NCI-H774 (cell line): Measurements from ENCODE around the gene WDR4.
"Not testable (repeated sequence)": the region's sequence is repeated elsewhere in the genome, so short reads cannot be mapped to it uniquely, and the experiment has no call there.

Source experiments
- DNase-seq: peaks from one replicate; lab custom pipeline; 2025; lab: John Stamatoyannopoulos, UW

WDR4 gene, protein sequence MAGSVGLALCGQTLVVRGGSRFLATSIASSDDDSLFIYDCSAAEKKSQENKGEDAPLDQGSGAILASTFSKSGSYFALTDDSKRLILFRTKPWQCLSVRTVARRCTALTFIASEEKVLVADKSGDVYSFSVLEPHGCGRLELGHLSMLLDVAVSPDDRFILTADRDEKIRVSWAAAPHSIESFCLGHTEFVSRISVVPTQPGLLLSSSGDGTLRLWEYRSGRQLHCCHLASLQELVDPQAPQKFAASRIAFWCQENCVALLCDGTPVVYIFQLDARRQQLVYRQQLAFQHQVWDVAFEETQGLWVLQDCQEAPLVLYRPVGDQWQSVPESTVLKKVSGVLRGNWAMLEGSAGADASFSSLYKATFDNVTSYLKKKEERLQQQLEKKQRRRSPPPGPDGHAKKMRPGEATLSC

DNA sequence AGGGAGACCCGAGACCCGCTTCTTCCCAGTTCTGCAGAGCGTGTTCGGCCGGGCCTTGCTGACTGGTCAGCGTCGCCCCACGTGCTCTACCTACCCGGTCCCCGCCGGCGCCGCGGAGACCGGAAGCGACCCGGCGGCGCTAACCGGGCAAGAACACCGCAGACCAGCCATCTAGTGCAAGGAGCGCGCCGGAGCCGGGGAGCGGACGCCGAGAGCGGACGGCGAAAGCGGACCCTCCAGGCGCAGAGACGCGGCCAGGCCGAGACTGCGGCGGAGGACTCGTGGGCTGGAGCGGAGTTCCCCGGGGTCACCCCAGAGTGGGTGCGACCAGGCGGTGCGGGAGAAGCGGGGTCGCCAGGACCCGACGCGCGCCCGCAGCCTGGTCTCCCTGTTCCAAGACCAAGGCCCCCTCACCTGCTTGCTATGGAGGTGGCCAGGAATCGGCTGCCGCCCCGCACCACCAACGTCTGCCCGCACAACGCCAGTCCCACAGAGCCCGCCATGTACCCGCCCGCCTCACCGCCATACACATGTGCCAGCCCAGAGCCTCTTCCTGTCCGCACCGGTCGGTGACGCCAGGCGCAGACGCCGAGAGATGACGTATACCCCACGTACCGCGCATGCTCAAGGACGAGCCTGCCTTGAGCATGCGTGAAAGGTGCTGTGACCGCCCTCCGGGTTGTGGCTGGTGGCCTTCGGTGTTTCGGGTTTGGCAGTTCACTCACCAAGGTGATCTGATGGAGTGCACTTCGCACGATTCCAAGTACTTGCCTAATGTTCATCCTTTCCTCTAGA is at the start of gene WDR4:
Gene WDR4, minus strand, starts transcription at position 547 of the 795 bp plus-strand sequence. Its CDS starts 44 bp downstream, at position 503.
- peak; percentile 75 for DNase-seq

GRCh38 chr21:42927474-42928200 is 48.3 kb upstream of the WDR4 start:
- DNase-seq = not testable (repeated sequence)

DNA sequence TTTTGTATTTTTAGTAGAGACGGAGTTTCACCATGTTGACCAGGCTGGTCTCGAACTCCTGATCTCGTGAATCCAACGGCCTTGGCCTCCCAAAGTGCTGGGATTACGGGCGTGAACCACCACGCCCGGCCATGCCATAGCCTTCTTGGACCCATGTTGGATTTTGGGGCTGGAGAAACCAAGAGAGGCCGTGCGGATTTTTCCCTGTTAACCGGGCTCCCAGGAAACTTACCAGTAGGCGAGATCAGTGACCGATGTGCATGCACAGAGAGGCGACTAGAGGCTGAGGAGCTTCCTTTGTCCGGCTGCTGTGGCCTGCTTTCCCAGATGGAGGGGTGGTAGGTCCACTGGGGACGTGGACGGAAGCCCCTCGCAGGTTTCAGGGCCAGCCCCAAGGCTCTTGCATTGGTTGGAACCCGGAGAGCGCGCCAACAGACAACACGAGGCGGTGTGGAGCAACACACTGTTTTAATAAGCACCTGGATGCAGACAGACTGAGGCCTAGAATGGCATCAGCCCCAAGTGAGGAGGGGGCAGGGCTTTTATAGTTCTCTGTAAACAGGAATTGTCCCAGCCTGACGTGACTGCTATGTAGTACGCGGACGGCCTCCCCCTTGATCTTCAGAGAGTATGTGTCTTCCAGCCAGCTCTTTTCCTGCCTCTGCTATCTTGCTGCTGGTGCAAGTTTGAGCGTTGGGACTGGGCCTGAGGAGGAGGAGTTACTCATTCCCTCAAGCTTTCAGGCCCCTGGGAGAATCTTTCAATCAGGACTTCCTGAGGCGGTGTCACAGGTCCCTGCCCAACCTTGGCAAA is 46.0 kb upstream of the WDR4 start, which contains the start of gene ERVH48-1:
Gene ERVH48-1, minus strand, starts transcription at position 517 of the 813 bp plus-strand sequence. CDS start 6,624 bp downstream, outside the sequence.
- DNase-seq = no peak

DNA sequence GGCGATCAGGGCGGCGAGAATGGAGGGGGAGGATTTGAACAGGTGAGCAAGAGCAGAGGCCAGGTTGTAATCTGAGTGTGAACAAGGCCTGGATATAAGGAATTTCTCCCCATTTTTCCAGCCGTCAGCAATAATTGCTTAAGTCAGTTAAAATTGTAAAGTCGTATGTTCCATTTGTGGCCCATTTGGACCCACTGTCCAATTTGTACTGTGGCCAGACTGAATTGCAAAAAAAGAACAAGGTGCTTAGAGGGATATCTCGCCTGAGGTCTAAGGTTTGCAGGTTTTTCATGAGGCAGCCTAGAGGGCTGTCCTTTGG is 45.1 kb upstream of the WDR4 start:
- DNase-seq = no peak

DNA sequence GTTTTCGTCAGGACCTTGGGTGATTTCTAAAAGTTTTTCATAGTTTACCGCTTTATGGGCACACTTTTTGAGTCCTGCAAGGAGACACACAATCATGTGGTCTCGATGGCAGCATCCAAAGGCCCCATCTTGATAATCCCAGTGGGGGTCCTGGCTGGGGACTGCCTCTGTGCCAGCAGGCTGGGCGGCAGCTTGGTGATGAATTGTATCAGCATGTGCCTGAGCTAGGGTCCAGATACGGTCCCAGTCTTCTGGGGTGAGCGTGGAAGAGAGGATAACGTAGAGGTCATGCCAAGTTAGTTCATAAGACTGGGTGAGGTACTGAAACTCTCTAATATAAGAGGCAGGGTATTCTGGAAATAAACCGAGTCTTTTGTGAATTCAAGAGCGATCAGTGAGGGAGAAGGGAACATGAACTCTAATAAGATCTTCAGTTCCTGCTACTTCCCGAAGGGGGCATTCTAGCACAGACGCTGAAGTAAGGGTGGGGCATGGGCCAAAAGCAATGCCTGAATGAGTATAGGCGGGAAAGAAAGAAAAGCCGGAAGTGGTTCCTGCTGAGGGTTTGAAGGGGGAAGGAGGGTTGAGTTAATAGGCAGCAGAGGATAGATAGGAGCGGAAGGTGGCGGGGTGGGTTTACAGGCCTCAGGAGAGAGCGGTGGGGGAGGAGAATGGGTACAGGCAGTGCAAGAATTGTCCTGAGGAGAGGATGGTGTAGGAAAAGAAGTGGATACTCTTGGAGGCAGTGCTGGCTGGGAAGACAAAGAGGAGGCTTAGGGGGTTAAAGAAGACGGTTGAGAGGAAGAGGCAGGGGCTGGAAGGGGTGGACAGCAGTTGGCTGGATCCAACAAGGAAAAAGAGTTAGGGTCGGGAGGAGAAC is 44.5 kb upstream of the WDR4 start:
- DNase-seq = peak; percentile 58

DNA sequence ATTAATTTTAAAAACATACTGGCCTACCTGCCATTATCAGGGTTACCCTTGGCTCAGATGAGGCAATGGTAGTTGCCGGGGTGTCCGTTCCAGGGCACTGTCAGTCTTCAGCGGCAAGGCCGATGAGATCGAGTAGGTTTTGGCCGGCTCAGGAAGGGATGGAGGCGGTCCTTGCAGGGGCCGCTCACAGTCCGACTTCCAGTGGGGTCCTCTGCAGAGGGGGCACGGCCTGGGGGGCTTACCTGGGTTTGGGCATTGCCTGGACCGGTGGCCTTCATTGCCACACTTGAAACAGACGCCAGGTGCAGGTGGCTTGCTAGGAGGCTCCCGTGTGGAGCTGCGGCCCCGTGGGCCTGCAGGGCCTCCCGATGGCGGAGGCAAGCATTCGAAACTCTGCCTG is 43.6 kb upstream of the WDR4 start:
- DNase-seq = no peak

DNA sequence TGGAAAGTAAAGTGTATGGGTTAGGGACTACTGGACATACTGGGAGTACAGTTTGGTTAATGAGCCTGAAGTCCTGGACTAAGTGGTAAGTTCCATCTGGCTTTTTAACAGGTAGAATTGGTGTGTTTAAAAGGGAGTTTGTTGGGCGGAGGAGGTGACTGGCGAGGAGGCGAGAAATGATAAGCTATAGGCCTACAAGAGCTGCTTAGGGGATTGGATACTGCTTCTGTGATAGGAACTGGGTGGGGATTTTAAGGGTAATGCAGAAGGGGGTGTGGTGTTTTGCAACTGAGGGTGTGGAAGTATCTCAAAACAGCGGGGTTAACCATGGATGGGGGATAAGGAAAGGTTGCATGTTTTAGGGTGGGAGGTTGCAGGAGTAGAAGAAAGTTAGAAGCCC is 42.6 kb upstream of the WDR4 start:
- no peak for DNase-seq

DNA sequence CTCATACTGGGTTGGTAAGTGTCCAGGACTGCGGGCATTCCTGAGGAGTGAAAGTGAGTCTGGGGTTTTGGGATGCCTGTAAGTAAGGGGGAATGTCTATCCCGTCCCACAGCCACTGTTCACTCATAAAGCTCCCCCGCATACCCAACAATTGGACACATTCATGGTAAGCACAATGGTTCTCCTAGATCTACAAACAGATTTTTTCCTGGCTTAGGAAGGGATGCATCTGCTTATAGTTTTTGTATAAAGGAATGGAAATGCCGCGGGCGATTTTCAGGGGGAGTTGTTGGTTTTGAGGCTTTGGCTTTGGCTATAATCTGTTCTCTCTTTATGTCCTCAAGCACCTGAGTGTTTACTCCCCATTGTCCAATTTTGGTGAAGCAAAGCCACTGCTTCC is 39.0 kb upstream of the WDR4 start:
- no peak for DNase-seq

DNA sequence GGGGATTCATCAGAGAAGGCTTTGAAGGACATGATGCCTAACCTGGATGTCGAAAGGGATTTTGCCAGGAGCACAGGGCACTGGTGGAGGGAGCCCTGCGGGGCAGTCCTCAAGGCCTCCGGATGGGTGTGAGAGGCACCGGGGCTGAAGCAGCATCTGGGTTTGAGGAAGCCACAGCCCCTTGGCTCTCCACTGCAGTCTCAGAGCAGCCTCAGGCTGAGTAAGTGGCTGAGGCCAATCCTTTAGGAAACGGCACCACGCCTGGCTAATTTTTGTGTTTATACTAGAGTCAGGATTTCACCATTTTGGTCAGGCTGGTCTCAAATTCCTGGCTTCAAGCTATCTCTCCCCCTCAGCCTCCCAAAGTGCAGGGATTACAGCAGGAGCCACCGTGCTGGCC is 34.1 kb upstream of the WDR4 start:
- DNase-seq = no peak

GRCh38 chr21:42911920-42912319 is 32.6 kb upstream of the WDR4 start:
- DNase-seq = not testable (repeated sequence)

GRCh38 chr21:42908484-42908883 is 29.1 kb upstream of the WDR4 start:
- not testable (repeated sequence) for DNase-seq

DNA sequence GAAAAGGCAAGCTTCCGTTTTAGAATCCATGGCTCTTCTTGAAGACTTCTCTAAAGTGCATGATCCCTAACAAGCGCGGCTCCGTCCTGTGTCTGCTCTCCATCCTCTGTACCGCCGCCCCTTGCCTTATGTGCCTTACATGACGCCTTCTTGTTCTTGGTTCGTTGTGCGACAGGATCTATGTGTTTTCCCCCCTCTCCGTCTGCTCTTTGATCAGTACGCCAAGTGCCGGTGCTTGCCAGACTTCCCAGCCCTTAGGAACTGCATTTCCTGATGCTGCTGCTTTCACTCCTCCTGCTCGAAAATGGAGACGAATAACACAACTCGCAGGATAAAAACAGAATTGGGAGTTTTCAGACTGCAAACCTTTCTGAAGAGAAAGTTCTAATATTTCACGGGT is 26.9 kb upstream of the WDR4 start:
- DNase-seq = no peak

- no peak for DNase-seq
Observed at GRCh38 chr21:42905195-42905594, 25.9 kb upstream of the WDR4 start.

- no peak for DNase-seq
Observed at GRCh38 chr21:42903817-42904216, 24.5 kb upstream of the WDR4 start.

- no peak for DNase-seq
Observed at GRCh38 chr21:42900446-42900845, 21.1 kb upstream of the WDR4 start.

DNA sequence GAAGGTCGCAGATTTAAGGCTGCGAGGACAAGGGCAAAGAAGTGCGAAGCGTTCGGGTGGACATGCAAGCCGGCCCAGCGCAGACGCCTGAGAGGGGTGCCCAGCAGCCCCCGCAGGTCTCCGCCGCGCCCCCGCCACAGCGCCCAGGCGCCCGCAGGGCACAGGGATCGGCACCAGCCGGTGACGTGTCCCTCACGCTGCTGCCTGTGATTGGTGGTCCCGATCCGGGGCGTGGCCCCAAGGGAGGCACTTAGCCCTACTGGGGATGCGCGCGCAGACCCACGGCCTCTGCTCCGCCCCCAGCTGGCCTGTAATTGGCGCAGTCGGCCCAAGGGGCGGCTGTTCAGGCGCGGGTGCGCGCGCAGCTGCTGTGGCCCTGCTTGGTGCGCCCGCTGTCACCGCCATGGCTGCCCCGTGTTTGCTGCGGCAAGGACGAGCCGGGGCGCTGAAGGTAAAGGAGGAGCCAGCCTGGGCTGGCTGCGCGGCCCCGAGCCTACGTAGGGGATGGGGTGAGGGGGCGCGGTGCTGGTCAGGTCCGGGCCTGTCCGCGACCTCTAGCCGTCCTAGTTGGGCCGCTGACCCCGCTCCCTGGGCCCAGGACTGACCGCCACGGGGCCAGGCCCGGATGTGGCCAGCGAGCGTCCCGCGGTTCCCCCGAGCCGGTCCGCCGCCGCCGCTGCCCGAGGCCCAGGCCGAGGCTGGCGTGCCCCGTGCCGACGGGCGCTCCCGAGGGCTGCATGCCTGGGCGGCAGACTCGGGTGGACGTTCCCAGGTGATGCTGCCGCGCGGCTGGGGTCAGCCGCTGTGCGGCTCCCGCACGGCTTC is 13.8 kb upstream of the WDR4 start, which contains the start of gene NDUFV3:
Gene NDUFV3, plus strand, starts transcription at position 379 of the 825 bp plus-strand sequence. Its CDS starts 25 bp downstream, at position 404.
- peak; percentile 90 for DNase-seq

DNA sequence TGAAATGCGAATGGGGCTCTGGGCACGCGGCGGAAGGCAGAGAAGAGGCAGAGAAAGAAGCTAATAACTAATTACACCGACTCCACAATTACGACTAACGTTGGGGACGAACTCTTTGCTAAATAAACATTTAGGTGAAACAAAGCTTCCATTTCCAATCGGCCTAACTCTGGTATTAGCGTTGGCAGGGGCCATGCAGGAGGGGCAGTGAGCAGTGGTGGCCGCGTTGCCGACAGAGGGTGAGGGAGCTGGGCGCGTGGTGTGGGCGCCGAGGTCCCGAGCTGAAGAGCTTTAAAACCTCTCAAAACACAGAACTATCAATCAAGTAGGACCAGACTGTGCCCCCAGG is 13.2 kb upstream of the WDR4 start:
- DNase-seq = no peak

DNA sequence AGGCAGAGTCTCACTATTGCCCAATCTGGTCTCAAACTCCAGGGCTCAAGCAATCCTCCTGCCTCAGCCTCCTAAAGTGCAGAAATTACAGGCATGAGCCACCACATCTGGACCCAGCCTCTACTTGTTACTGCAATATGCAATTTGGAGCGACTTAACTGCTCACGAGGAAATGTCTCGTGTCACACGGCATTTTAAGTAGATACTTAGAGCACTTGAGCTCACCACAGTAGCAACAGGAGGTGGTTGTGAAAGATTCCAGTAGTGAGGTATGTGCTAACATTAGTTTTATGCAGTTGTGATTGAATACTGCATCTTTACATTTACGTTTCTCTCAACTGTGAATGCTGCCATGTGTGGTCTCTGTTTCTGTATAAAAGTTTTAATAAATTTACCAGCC is 8.0 kb upstream of the WDR4 start:
- DNase-seq = no peak

GRCh38 chr21:42883921-42884320 is 4.6 kb upstream of the WDR4 start:
- no peak for DNase-seq

GRCh38 chr21:42880352-42880751 is 1.0 kb upstream of the WDR4 start:
- DNase-seq = no peak
